ENCODE measurements around the gene PSAPL1. TPM values are rescaled to one million over a fixed set of nuclear protein-coding genes. Genes with fewer than 3 reads are reported as not detected.

The PSAPL1 gene
- total RNA-seq (2021; ENCODE audit: unreplicated experiment): not detected
- not detected for polyA plus RNA-seq (2012; ENCODE audit: insufficient read length)
- not detected for Bru-seq, nascent RNA
- not detected for BruChase-seq, experiment 1, labeled RNA remaining after a 2-hour chase
- not detected for BruChase-seq, experiment 2, labeled RNA remaining after a 6-hour chase
- long read RNA-seq: 0 reads

- intact Hi-C loops (cut with micrococcal nuclease; ENCODE audit: unreplicated experiment) (no loop called here), in situ Hi-C loops (cut with HindIII; ENCODE audit: low pct_unique_long_range_greater_than_20kb, low sequenced_read_pairs) (no loop called here)
- Histone ChIP-seq H3K4me1 (ENCODE audit: control insufficient read depth, insufficient read depth, low read length) (no peaks in the 10 kb centered on the region; the same call in 1 of the 2 replicates), H3K36me3 (ENCODE audit: control insufficient read depth, insufficient read depth, low read length) (no peaks in the 10 kb centered on the region), H3K4me3 (ENCODE audit: low read depth in 2 of 2, low read length in 2 of 2) (no peak within 1 kb of the TSS), H3K9me3 (ENCODE audit: control insufficient read depth, insufficient read depth, low read depth, low read length) (no peaks in the 10 kb centered on the region), H3K27me3 (ENCODE audit: control insufficient read depth, insufficient read depth, low read length) (no peaks in the 10 kb centered on the region), H3K27ac (ENCODE audit: low read length) (no peak within 1 kb of the TSS)
- ATAC-seq (peak; percentile 85), DNase-seq (ENCODE audit: low read depth, low spot score) (no peak)
- no TSS peak for BruUV-seq (replicated peaks)
- TF ChIP-seq TCF7L2 (IDR thresholded peaks at IDR 0.05; ENCODE audit: low read depth, low read length): no peak
- CTCF ChIA-PET: no interaction called here
- POLR2A ChIA-PET: no interaction called here
Observed at GRCh38 chr4:7434766-7435150, at the start of gene PSAPL1. Gene PSAPL1, minus strand, starts transcription at chr4:7434930. Its CDS starts 51 bp downstream, at chr4:7434879.

GRCh38 chr4:7481227-7481626, 46.5 kb upstream of the PSAPL1 start:
- Histone ChIP-seq H3K9me3 (ENCODE audit: control insufficient read depth, insufficient read depth, low read depth, low read length) (no peaks in the 10 kb centered on the region), H3K4me3 (ENCODE audit: low read depth in 2 of 2, low read length in 2 of 2) (no peak overlapping the region), H3K36me3 (ENCODE audit: control insufficient read depth, insufficient read depth, low read length) (no peaks in the 10 kb centered on the region), H3K27me3 (ENCODE audit: control insufficient read depth, insufficient read depth, low read length) (no peaks in the 10 kb centered on the region), H3K27ac (ENCODE audit: low read length) (no peak overlapping the region), H3K4me1 (ENCODE audit: control insufficient read depth, insufficient read depth, low read length) (no peaks in the 10 kb centered on the region)
- POLR2A ChIA-PET: no interaction called here
- BruUV-seq (replicated peaks): no TSS peak
- DNase-seq (ENCODE audit: low read depth, low spot score): no peak
- CTCF ChIA-PET: no interaction called here
- no peak for ATAC-seq
- in situ Hi-C loops (cut with HindIII; ENCODE audit: low pct_unique_long_range_greater_than_20kb, low sequenced_read_pairs): no loop called here
- intact Hi-C loops (cut with micrococcal nuclease; ENCODE audit: unreplicated experiment): no loop called here
- TF ChIP-seq SIN3A (IDR thresholded peaks at IDR 0.05; ENCODE audit: borderline replicate concordance, insufficient read depth, low read depth, low read length) (no peak), TCF7L2 (IDR thresholded peaks at IDR 0.05; ENCODE audit: low read depth, low read length) (no peak), REST (IDR thresholded peaks at IDR 0.05; ENCODE audit: insufficient read depth in 1 of 2, low read depth in 2 of 2, low read length in 1 of 2) (no peak), POLR2AphosphoS5 (IDR thresholded peaks at IDR 0.05; ENCODE audit: low read depth, low read length) (no peak)
- TF ChIP-seq, protein P1, sequence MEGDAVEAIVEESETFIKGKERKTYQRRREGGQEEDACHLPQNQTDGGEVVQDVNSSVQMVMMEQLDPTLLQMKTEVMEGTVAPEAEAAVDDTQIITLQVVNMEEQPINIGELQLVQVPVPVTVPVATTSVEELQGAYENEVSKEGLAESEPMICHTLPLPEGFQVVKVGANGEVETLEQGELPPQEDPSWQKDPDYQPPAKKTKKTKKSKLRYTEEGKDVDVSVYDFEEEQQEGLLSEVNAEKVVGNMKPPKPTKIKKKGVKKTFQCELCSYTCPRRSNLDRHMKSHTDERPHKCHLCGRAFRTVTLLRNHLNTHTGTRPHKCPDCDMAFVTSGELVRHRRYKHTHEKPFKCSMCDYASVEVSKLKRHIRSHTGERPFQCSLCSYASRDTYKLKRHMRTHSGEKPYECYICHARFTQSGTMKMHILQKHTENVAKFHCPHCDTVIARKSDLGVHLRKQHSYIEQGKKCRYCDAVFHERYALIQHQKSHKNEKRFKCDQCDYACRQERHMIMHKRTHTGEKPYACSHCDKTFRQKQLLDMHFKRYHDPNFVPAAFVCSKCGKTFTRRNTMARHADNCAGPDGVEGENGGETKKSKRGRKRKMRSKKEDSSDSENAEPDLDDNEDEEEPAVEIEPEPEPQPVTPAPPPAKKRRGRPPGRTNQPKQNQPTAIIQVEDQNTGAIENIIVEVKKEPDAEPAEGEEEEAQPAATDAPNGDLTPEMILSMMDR (IDR thresholded peaks at IDR 0.05): no peak

DNA sequence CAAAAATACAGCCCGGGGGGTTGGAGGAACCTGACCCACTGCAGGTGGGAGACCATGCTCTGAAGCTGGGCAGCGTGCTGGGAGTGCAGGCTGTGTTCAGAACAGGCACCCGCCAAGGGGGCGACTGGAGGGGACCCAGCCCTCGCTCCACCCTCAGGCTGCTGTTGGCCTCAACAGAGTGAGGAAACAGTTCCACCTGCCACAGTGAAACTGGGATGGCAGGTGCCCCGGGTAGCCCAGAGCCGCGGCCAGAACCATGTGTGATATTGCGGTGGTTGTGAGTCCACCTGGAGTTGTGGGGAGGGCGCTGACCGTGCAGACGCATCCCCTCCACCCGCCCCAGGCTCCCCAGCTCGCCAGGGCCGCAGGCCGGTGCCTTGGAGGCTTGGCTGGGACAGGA, 45.7 kb upstream of the PSAPL1 start:
- no TSS peak for BruUV-seq (replicated peaks)
- no peak overlapping the region for H3K27ac ChIP-seq (ENCODE audit: low read length)
- CTCF ChIA-PET: no interaction called here
- in situ Hi-C loops (cut with HindIII; ENCODE audit: low pct_unique_long_range_greater_than_20kb, low sequenced_read_pairs) (no loop called here), intact Hi-C loops (cut with micrococcal nuclease; ENCODE audit: unreplicated experiment) (no loop called here)
- H3K9me3 ChIP-seq (ENCODE audit: control insufficient read depth, insufficient read depth, low read depth, low read length): no peaks in the 10 kb centered on the region
- no peaks in the 10 kb centered on the region for H3K27me3 ChIP-seq (ENCODE audit: control insufficient read depth, insufficient read depth, low read length)
- no peak for TF ChIP-seq REST (IDR thresholded peaks at IDR 0.05; ENCODE audit: insufficient read depth in 1 of 2, low read depth in 2 of 2, low read length in 1 of 2)
- no peak for TF ChIP-seq POLR2AphosphoS5 (IDR thresholded peaks at IDR 0.05; ENCODE audit: low read depth, low read length)
- TF ChIP-seq, protein P1 (IDR thresholded peaks at IDR 0.05): no peak
- TF ChIP-seq TCF7L2 (IDR thresholded peaks at IDR 0.05; ENCODE audit: low read depth, low read length): no peak
- TF ChIP-seq SIN3A (IDR thresholded peaks at IDR 0.05; ENCODE audit: borderline replicate concordance, insufficient read depth, low read depth, low read length): no peak
- no peak overlapping the region for H3K4me3 ChIP-seq (ENCODE audit: low read depth in 2 of 2, low read length in 2 of 2)
- POLR2A ChIA-PET: no interaction called here
- ATAC-seq (no peak), DNase-seq (ENCODE audit: low read depth, low spot score) (no peak)
- no peaks in the 10 kb centered on the region for H3K4me1 ChIP-seq (ENCODE audit: control insufficient read depth, insufficient read depth, low read length)
- H3K36me3 ChIP-seq (ENCODE audit: control insufficient read depth, insufficient read depth, low read length): no peaks in the 10 kb centered on the region
